ENCODE measurements around the gene BTNL3. TPM values are rescaled to one million over a fixed set of nuclear protein-coding genes. Genes with fewer than 3 reads are reported as not detected.

Gene BTNL3
- total and polyA plus RNA-seq, 9 of the 15 experiments (the other 6 are each of a cell fraction or from before 2014, with no cell fraction given) = 0.03 to 0.44 (median 0.04) TPM; not detected in 4

GRCh38 chr5:181028032-181028819 is 39.6 kb downstream of the BTNL3 start (continued):
- no peak for TF ChIP-seq ZNF609 (CRISPR knock-in tag; IDR thresholded peaks at IDR 0.05; ENCODE audit: borderline replicate concordance)
- no peak for TF ChIP-seq PPARD (CRISPR knock-in tag; IDR thresholded peaks at IDR 0.05)
- peak; percentile 61; the same call in 1 of the 2 replicates for TF ChIP-seq MAX (CRISPR knock-in tag; IDR thresholded peaks at IDR 0.05)
- TF ChIP-seq ZNF280B (CRISPR knock-in tag; IDR thresholded peaks at IDR 0.05) = no peak
- no peak for TF ChIP-seq E2F5 (CRISPR knock-in tag; IDR thresholded peaks at IDR 0.05)
- no peak for TF ChIP-seq SMARCC2 (IDR thresholded peaks at IDR 0.05; ENCODE audit: low read depth)
- TF ChIP-seq THRAP3 (IDR thresholded peaks at IDR 0.05; ENCODE audit: borderline replicate concordance) = no peak
- no peak; the same call in 1 of the 2 replicates for TF ChIP-seq ATF3 (IDR thresholded peaks at IDR 0.05)
- TF ChIP-seq ATF3 (CRISPR knock-in tag; conservative IDR thresholded peaks at IDR 0.05) = peak; percentile 59; the same call in 1 of the 2 replicates
- peak; percentile 29 to 86; a peak in 1 of 4 replicates for TF ChIP-seq MAZ (CRISPR knock-in tag; conservative IDR thresholded peaks at IDR 0.05 in 1 of 2, IDR thresholded peaks at IDR 0.05 in 1 of 2)
- TF ChIP-seq CREB1 (IDR thresholded peaks at IDR 0.05) = no peak
- peak; percentile 55; the same call in 1 of the 2 replicates for TF ChIP-seq CREB1 (CRISPR knock-in tag; IDR thresholded peaks at IDR 0.05)
- peak; percentile 90 for TF ChIP-seq TFAP4 (CRISPR knock-in tag; IDR thresholded peaks at IDR 0.05; ENCODE audit: borderline replicate concordance)
- TF ChIP-seq CBX3 (IDR thresholded peaks at IDR 0.05; ENCODE audit: borderline replicate concordance in 1 of 2, low read length in 2 of 2) = no peak
